Vagina (tissue), 2 donors: Measurements from ENCODE around the gene SEC14L5.

Source experiments
- CTCF ChIP-seq, 3 experiments: fragments of 450-650 bp in 2 of 3; fragments of 200-600 bp in 1 of 3; sonication (generic) in 1 of 3; IDR thresholded peaks; one replicate each; pipeline ENCODE4 v1.5.1; 2017 to 2019; ENCODE audit warnings: antibody characterized with exemption in 3 of 3, mild to moderate bottlenecking in 2 of 3, moderate library complexity in 2 of 3
- POLR2A ChIP-seq, 2 donors: fragments of 450-650 bp; IDR thresholded peaks; one replicate each; pipeline ENCODE4 v1.6.1; 2017; ENCODE audit warnings: antibody characterized with exemption in 2 of 2, mild to moderate bottlenecking in 2 of 2, moderate library complexity in 2 of 2
- POLR2AphosphoS5 ChIP-seq, 2 donors: sonication (generic); formaldehyde crosslinking; IDR thresholded peaks; one replicate each; pipeline ENCODE4 v1.9.0; 2017; ENCODE audit warnings: antibody characterized with exemption in 2 of 2, mild to moderate bottlenecking in 2 of 2, low read depth in 1 of 2; ENCODE audit not compliant: insufficient read depth in 1 of 2

GRCh38 chr16:4980691-4981090 is 22.6 kb downstream of the SEC14L5 start:
- TF ChIP-seq CTCF (IDR thresholded peaks at IDR 0.05) (no peak), POLR2AphosphoS5 (IDR thresholded peaks at IDR 0.05; ENCODE audit: insufficient read depth in 1 of 2, low read depth in 1 of 2) (no peak), POLR2A (IDR thresholded peaks at IDR 0.05) (no peak)
